Stomach (tissue), 9 donors: ENCODE results near the gene DNAJC10. TPM values are rescaled to one million over a fixed set of nuclear protein-coding genes. Genes with fewer than 3 reads are reported as not detected.

Experiments used
- DNase-seq, 2 donors: peaks; one replicate each; pipeline versions ENCODE4 v3.0.0 to v3.0.0-alpha.2; 2013 to 2019
- H3K27ac ChIP-seq, 5 donors: fragments of 200-600 bp in 4 of 5; sonication (generic) in 4 of 5; one replicate each; pipeline ENCODE4 v1.5.1; 2013 to 2019; ENCODE audit warnings: mild to moderate bottlenecking in 1 of 5, moderate library complexity in 1 of 5
- H3K27me3 ChIP-seq, 3 donors: fragments of 200-600 bp; sonication (generic); one replicate each; pipeline ENCODE4 v1.5.1; 2017 to 2019; ENCODE audit warnings: mixed run types in 1 of 3
- H3K36me3 ChIP-seq, 4 donors: fragments of 200-600 bp; sonication (generic); 1 replicate in 3 of 4; 2 replicates in 1 of 4; pipeline ENCODE4 v1.5.1; 2016 to 2019
- H3K4me1 ChIP-seq, 4 donors: fragments of 200-600 bp; sonication (generic); one replicate each; pipeline ENCODE4 v1.5.1; 2016 to 2019
- H3K4me3 ChIP-seq, 4 donors: fragments of 200-600 bp; sonication (generic) in 3 of 4; one replicate each; pipeline ENCODE4 v1.5.1; 2016 to 2019; ENCODE audit warnings: mild to moderate bottlenecking in 1 of 4
- H3K9me3 ChIP-seq, 4 donors: fragments of 200-600 bp; sonication (generic); one replicate each; pipeline ENCODE4 v1.5.1; 2016 to 2019
- CTCF ChIP-seq, 7 experiments: fragments of 450-650 bp in 4 of 7; fragments of 200-600 bp in 3 of 7; sonication (generic) in 3 of 7; IDR thresholded peaks; one replicate each; pipeline ENCODE4 v1.5.1; 2016 to 2019; ENCODE audit warnings: antibody characterized with exemption in 7 of 7, control low read depth in 2 of 7, mild to moderate bottlenecking in 1 of 7
- EP300 ChIP-seq: sonication (generic); formaldehyde crosslinking; IDR thresholded peaks from one replicate; pipeline ENCODE4 v1.6.1; 2017; ENCODE audit warnings: antibody characterized with exemption
- POLR2A ChIP-seq, 4 donors: fragments of 450-650 bp; IDR thresholded peaks; one replicate each; pipeline ENCODE4 v1.6.1; 2016; ENCODE audit warnings: antibody characterized with exemption in 4 of 4, control low read depth in 2 of 4, mild to moderate bottlenecking in 1 of 4, moderate library complexity in 1 of 4
- POLR2AphosphoS5 ChIP-seq, 3 donors: sonication (generic); formaldehyde crosslinking; IDR thresholded peaks; one replicate each; pipeline ENCODE4 v1.6.1; 2016; ENCODE audit warnings: antibody characterized with exemption in 3 of 3
- WGBS, 5 donors: extraction: QIAGEN DNeasy Blood & Tissue Kit in 3 of 5; methylation state at CpG; one replicate each; pipeline versions ENCODE4 v1.1.5 to v1.1.7; 2013 to 2018; 5-methylcytosine and 5-hydroxymethylcytosine counted together
- intact Hi-C: fragments of 100-400 bp; cut with DNase I; formaldehyde crosslinking; loops from one replicate; pipeline ENCODE4 v1.15.1; 2023; ENCODE audit warnings: low total_unique reads
- polyA plus RNA-seq, 3 donors: library from polyadenylated mRNA; stranded (reverse); fragments of 200-250 nt; gene quantifications; one replicate each; pipeline ENCODE4 v1.2.3, GENCODE V29; 2013
- small RNA-seq, 4 donors: library from RNA; depleted of rRNA; stranded (forward); fragments of <200 nt; gene quantifications; one replicate each; pipeline ENCODE3, GENCODE V24; 2016
- total RNA-seq, 5 donors: library from RNA; depleted of rRNA; stranded (reverse); fragments of >200 nt; gene quantifications; one replicate each; pipeline versions ENCODE4 v1.1.0 to v1.2.3, GENCODE V29; 2014 to 2016
- donor health status: healthy with polysubstance abuse.
- donor health status: Bipolar disorder and iron deficiency.
- donor health status: healthy.

DNAJC10 gene
- total and polyA plus RNA-seq, 8 donors: 7.6 to 182 (median 20.3) TPM

DNA sequence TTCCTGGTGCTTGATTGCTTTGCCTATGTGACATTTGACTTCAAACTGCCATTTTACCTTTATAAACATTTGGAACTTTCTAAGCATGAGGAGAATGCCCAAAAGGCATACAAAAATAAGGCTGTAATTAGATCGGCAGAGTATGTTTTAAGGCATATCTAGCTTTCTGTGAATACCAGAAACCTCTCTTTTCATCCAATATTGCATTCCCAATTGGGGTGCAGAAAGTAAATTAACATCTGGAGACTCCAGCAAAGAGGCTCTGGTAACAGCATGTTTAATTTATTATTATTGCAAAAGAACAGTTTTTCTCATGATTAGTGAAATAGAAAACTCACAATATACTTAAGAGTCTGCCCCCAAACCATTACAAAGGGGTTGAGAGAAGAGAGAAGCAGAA, 118.2 kb downstream of the DNAJC10 start:
- Histone ChIP-seq H3K27ac (no peak overlapping the region), H3K4me1 (peaks cover 0 to 13% (median 8%) of the 10 kb centered on the region in 4 donors), H3K9me3 (no peaks in the 10 kb centered on the region), H3K36me3 (no peaks in the 10 kb centered on the region), H3K27me3 (no peaks in the 10 kb centered on the region), H3K4me3 (no peak overlapping the region)
- no peak for DNase-seq
- intact Hi-C loops: no loop called here
- TF ChIP-seq CTCF (IDR thresholded peaks at IDR 0.05): no peak
- 62 to 69% (median 66%) methylated on average over 1 of the region's 1 CpG for WGBS, 5 donors

- no peak overlapping the region for H3K27ac ChIP-seq
- no peak for DNase-seq
- H3K4me3 ChIP-seq: no peak overlapping the region
- 66 to 80% (median 76%) methylated on average over 3 of the region's 3 CpGs for WGBS, 5 donors
- H3K36me3 ChIP-seq: no peaks in the 10 kb centered on the region
- intact Hi-C loops: no loop called here
- TF ChIP-seq POLR2AphosphoS5 (IDR thresholded peaks at IDR 0.05) (no peak), CTCF (IDR thresholded peaks at IDR 0.05) (no peak), EP300 (no peak), POLR2A (IDR thresholded peaks at IDR 0.05) (no peak)
- no peaks in the 10 kb centered on the region for H3K27me3 ChIP-seq
- H3K9me3 ChIP-seq: no peaks in the 10 kb centered on the region
- H3K4me1 ChIP-seq: peaks cover 0 to 30% (median 16%) of the 10 kb centered on the region in 4 donors
These were observed 120.4 kb downstream of the DNAJC10 start for GRCh38 chr2:182836451-182836850.

Small RNA genes within 50 kb of the gene (small RNA-seq; reads per million reads assigned to genes)
- 0 reads per million in 4 donors for gene RF00019

Other genes with a start within 250 kb of the DNAJC10 start
- gene FRZB, start 150.4 kb downstream of the DNAJC10 start, total RNA-seq: 10 to 100 TPM in 3 of 5 donors, 1 to 10 TPM in 2; 5.8 to 85.3 (median 13.6) TPM
- gene FRZB, start 150.4 kb downstream of the DNAJC10 start, polyA plus RNA-seq: 1 to 10 TPM in 1 of 3 donors, under 1 TPM in 2; 0.76 to 5.0 (median 0.87) TPM